ENCODE data around the gene RNF17.

GRCh38 chr13:24905242-24905641, 141.3 kb downstream of the RNF17 start:
- TF ChIP-seq, protein P1, sequence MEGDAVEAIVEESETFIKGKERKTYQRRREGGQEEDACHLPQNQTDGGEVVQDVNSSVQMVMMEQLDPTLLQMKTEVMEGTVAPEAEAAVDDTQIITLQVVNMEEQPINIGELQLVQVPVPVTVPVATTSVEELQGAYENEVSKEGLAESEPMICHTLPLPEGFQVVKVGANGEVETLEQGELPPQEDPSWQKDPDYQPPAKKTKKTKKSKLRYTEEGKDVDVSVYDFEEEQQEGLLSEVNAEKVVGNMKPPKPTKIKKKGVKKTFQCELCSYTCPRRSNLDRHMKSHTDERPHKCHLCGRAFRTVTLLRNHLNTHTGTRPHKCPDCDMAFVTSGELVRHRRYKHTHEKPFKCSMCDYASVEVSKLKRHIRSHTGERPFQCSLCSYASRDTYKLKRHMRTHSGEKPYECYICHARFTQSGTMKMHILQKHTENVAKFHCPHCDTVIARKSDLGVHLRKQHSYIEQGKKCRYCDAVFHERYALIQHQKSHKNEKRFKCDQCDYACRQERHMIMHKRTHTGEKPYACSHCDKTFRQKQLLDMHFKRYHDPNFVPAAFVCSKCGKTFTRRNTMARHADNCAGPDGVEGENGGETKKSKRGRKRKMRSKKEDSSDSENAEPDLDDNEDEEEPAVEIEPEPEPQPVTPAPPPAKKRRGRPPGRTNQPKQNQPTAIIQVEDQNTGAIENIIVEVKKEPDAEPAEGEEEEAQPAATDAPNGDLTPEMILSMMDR (IDR thresholded peaks at IDR 0.05): no peak
- TF ChIP-seq POLR2A (IDR thresholded peaks at IDR 0.05) (no peak), POLR2AphosphoS5 (IDR thresholded peaks at IDR 0.05) (no peak), EP300 (IDR thresholded peaks at IDR 0.05) (no peak)

Data from gastroesophageal sphincter (tissue), 3 donors.